ENCODE data around the gene UROD. TPM values are rescaled to one million over a fixed set of nuclear protein-coding genes. Genes with fewer than 3 reads are reported as not detected.
"Not testable (repeated sequence)": the region's sequence is repeated elsewhere in the genome, so short reads cannot be mapped to it uniquely, and the experiment has no call there.

UROD gene
- total RNA-seq, 1 donor from 2014 or later, result 84.7 TPM

GRCh38 chr1:44976252-44976651 lies 35.8 kb upstream of the UROD start:
- Mint-ChIP-seq H3K27me3 (no peaks in the 10 kb centered on the region), H3K9me3 (no peaks in the 10 kb centered on the region), H3K27ac (no peak overlapping the region), H3K4me3 (no peak overlapping the region), H3K36me3 (peaks cover 31% of the 10 kb centered on the region), H3K4me1 (ENCODE audit: unreplicated experiment) (no peaks in the 10 kb centered on the region)
- no peak for DNase-seq (ENCODE audit: extremely low spot score, unreplicated experiment)
- no peak for TF ChIP-seq CTCF (conservative IDR thresholded peaks at IDR 0.05)

GRCh38 chr1:44977372-44977771 lies 34.7 kb upstream of the UROD start:
- not testable (repeated sequence) for H3K4me1 Mint-ChIP-seq (ENCODE audit: unreplicated experiment); H3K9me3 Mint-ChIP-seq; H3K4me3 Mint-ChIP-seq; DNase-seq (ENCODE audit: extremely low spot score, unreplicated experiment); H3K27ac Mint-ChIP-seq; H3K27me3 Mint-ChIP-seq
- H3K36me3 Mint-ChIP-seq, result peaks cover 31% of the 10 kb centered on the region

GRCh38 chr1:44985747-44986359 lies 26.2 kb upstream of the UROD start:
- H3K27me3 Mint-ChIP-seq, result no peaks in the 10 kb centered on the region
- peaks cover 10% of the 10 kb centered on the region for H3K4me1 Mint-ChIP-seq (ENCODE audit: unreplicated experiment)
- peaks cover 5% of the 10 kb centered on the region for H3K9me3 Mint-ChIP-seq
- no peak for DNase-seq (ENCODE audit: extremely low spot score, unreplicated experiment)
- peaks cover 5% of the 10 kb centered on the region for H3K36me3 Mint-ChIP-seq
- TF ChIP-seq CTCF (conservative IDR thresholded peaks at IDR 0.05), result no peak
- peak overlapping the region; percentile 88 for H3K27ac Mint-ChIP-seq
- peak overlapping the region; percentile 100 for H3K4me3 Mint-ChIP-seq

DNA sequence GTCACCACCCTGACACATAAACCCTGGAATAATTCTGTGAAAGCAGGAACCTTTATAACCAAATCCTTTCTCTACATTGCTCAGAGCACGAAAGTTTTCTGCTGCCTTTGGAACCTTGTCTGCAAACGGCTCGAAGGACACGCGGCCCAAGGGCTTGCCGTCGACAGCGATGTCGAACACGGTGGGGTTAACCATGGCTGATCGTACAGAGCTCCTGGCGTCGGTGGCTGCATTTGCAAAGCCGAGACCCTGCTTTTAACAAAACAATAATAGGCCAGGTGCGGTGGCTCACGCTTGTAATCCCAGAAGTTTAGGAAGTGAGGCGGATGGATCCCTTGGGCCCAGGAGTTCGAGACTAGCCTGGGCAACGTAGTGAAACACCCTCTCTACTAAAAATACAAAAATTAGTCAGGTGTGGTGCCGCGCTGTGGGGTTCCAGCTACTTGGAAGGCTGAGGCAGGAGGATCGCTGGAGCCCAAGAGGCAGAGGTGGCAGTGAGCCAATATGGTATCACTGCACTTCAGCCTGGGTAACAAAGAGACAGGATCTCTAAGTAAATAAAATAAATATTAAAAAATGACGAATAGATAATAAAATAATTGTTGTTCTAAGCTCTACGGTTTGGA lies 23.4 kb upstream of the UROD start:
- Mint-ChIP-seq H3K27ac (peak overlapping the region; percentile 3), H3K9me3 (peaks cover 5% of the 10 kb centered on the region), H3K4me3 (peak overlapping the region; percentile 24)

DNA sequence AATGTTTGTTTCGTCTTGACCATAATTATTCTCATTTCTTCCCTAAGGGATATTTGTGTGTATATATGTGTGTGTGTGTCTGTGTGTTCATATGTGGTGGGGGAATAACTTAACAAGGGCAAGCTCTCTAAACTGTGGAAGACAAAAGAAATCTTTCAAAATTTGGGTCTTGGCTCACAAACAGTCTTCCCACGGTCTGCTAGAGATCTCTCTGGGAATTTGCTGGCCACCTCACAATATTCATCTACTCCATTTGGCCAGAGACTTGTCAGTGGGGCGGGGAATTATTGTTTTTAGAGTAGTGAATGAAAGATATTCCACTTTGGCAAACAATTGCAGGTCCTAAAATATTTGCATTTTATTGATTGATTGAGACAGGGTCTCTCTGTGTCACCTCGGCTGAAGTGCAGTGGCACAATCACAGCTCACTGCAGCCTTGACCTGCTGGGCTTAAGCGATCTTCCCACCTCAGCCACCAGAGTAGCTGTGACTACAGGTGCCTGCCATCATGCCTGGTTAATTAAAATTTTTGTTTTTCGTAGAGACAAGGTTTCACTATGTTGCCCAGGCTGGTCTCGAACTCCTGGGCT lies 17.6 kb upstream of the UROD start:
- DNase-seq (ENCODE audit: extremely low spot score, unreplicated experiment), result no peak
- Mint-ChIP-seq H3K4me1 (ENCODE audit: unreplicated experiment) (peaks cover 4% of the 10 kb centered on the region), H3K4me3 (no peak overlapping the region), H3K9me3 (no peaks in the 10 kb centered on the region), H3K27me3 (no peaks in the 10 kb centered on the region), H3K36me3 (no peaks in the 10 kb centered on the region), H3K27ac (no peak overlapping the region)
- TF ChIP-seq CTCF (conservative IDR thresholded peaks at IDR 0.05), result no peak

More for the DNA sequence above, 23.4 kb upstream of the UROD start:
- no peak for DNase-seq (ENCODE audit: extremely low spot score, unreplicated experiment)
- Mint-ChIP-seq H3K27me3 (no peaks in the 10 kb centered on the region), H3K4me1 (ENCODE audit: unreplicated experiment) (peaks cover 14% of the 10 kb centered on the region), H3K36me3 (peaks cover 4% of the 10 kb centered on the region)
- TF ChIP-seq CTCF (conservative IDR thresholded peaks at IDR 0.05), result no peak

Data from type B pancreatic cell (in vitro differentiated cells).